Transverse colon (tissue), 4 donors: ENCODE measurements around the gene CD33. TPM values are rescaled to one million over a fixed set of nuclear protein-coding genes. Genes with fewer than 3 reads are reported as not detected.

ENCODE experiments used
- DNase-seq: peaks from one replicate; pipeline ENCODE4 v3.0.0-alpha.2; 2019
- H3K27ac ChIP-seq, 4 donors: fragments of 200-600 bp; sonication (generic); 2 replicates each; pipeline ENCODE4 v1.5.1; 2016 to 2018; ENCODE audit warnings: inconsistent platforms in 4 of 4
- H3K27me3 ChIP-seq: fragments of 200-600 bp; sonication (generic); 2 replicates; pipeline ENCODE4 v1.5.1; 2017; ENCODE audit warnings: inconsistent platforms
- H3K36me3 ChIP-seq, 4 donors: fragments of 200-600 bp; sonication (generic); 2 replicates each; pipeline ENCODE4 v1.5.1; 2017 to 2019; ENCODE audit warnings: inconsistent platforms in 4 of 4
- H3K4me1 ChIP-seq, 4 donors: fragments of 200-600 bp; sonication (generic); 2 replicates each; pipeline ENCODE4 v1.5.1; 2017 to 2020; ENCODE audit warnings: inconsistent platforms in 4 of 4
- H3K4me3 ChIP-seq, 4 donors: fragments of 200-600 bp; sonication (generic); 1 replicate in 1 of 4; 2 replicates in 3 of 4; pipeline versions ENCODE4 v1.5.1 to v1.6.1; 2017 to 2019; ENCODE audit warnings: inconsistent platforms in 4 of 4
- H3K9me3 ChIP-seq, 2 donors: fragments of 200-600 bp; sonication (generic); 2 replicates each; pipeline ENCODE4 v1.5.1; 2017 to 2019; ENCODE audit warnings: inconsistent platforms in 2 of 2
- CTCF ChIP-seq, 5 experiments: fragments of 200-600 bp in 3 of 5; fragments of 450-650 bp in 2 of 5; sonication (generic) in 3 of 5; IDR thresholded peaks; 1 replicate in 2 of 5; 2 replicates in 3 of 5; pipeline ENCODE4 v1.5.1; 2016 to 2017; ENCODE audit warnings: antibody characterized with exemption in 5 of 5, inconsistent platforms in 3 of 5, mild to moderate bottlenecking in 2 of 5, moderate library complexity in 1 of 5
- EP300 ChIP-seq: sonication (generic); formaldehyde crosslinking; IDR thresholded peaks from one replicate; pipeline ENCODE4 v1.6.1; 2017; ENCODE audit warnings: antibody characterized with exemption, low read depth
- POLR2A ChIP-seq: fragments of 450-650 bp; IDR thresholded peaks from one replicate; pipeline ENCODE4 v1.6.1; 2016; ENCODE audit warnings: antibody characterized with exemption, mild to moderate bottlenecking, moderate library complexity
- POLR2AphosphoS5 ChIP-seq, 3 donors: sonication (generic); formaldehyde crosslinking; IDR thresholded peaks; one replicate each; pipeline ENCODE4 v1.6.1; 2016; ENCODE audit warnings: antibody characterized with exemption in 3 of 3
- WGBS, 2 donors: methylation state at CpG; one replicate each; pipeline ENCODE4 v1.1.5; 2018; ENCODE audit warnings: low coverage in 1 of 2; 5-methylcytosine and 5-hydroxymethylcytosine counted together
- in situ Hi-C, 4 donors: fragments of 200-750 bp; cut with MboI; loops; one replicate each; pipeline versions ENCODE4 v1.15.0 to v1.15.1; 2017; ENCODE audit warnings: low sequenced_read_pairs in 3 of 4, low pct_ligation_motif_present in 1 of 4, low pct_unique_long_range_greater_than_20kb in 1 of 4
- intact Hi-C: fragments of 100-400 bp; cut with DNase I; formaldehyde crosslinking; loops from one replicate; pipeline ENCODE4 v1.15.1; 2023; ENCODE audit warnings: low total_unique reads
- total RNA-seq, 4 donors: library from RNA; depleted of rRNA; stranded (reverse); fragments of >200 nt; gene quantifications; one replicate each; pipeline ENCODE4 v1.1.0, GENCODE V29; 2016

The CD33 gene
- total RNA-seq, 4 donors from 2014 or later, result 2.5 to 2.6 TPM; not detected in 2

GRCh38 chr19:51195616-51196015 lies 29.3 kb upstream of the CD33 start:
- DNase-seq, result no peak
- Histone ChIP-seq H3K36me3 (no peaks in the 10 kb centered on the region), H3K27ac (no peak overlapping the region), H3K27me3 (no peaks in the 10 kb centered on the region), H3K4me1 (no peaks in the 10 kb centered on the region), H3K4me3 (no peak overlapping the region), H3K9me3 (no peaks in the 10 kb centered on the region)
- in situ Hi-C loops (no loop called here), intact Hi-C loops (no loop called here)
- WGBS, 2 donors, result 92% methylated on average over 10 of the region's 10 CpGs; no CpG with 5 or more reads in 1 of the 2 donors
- TF ChIP-seq CTCF (IDR thresholded peaks at IDR 0.05), result no peak
- TF ChIP-seq POLR2A, result no peak
- no peak for TF ChIP-seq POLR2AphosphoS5 (IDR thresholded peaks at IDR 0.05)
- no peak for TF ChIP-seq EP300

- TF ChIP-seq EP300, result no peak
- no peak for TF ChIP-seq POLR2AphosphoS5 (IDR thresholded peaks at IDR 0.05)
- TF ChIP-seq CTCF (IDR thresholded peaks at IDR 0.05), result no peak
- TF ChIP-seq POLR2A, result no peak
- DNase-seq, result no peak
- Histone ChIP-seq H3K27ac (no peak overlapping the region), H3K4me1 (no peaks in the 10 kb centered on the region), H3K27me3 (no peaks in the 10 kb centered on the region), H3K36me3 (no peaks in the 10 kb centered on the region), H3K4me3 (no peak overlapping the region), H3K9me3 (no peaks in the 10 kb centered on the region)
- intact Hi-C loops (no loop called here), in situ Hi-C loops (no loop called here)
- WGBS, 2 donors, result 70 to 81% methylated on average over 3 to 5 of the region's 5 CpGs
These were observed 28.7 kb upstream of the CD33 start for GRCh38 chr19:51196181-51196580.

DNA sequence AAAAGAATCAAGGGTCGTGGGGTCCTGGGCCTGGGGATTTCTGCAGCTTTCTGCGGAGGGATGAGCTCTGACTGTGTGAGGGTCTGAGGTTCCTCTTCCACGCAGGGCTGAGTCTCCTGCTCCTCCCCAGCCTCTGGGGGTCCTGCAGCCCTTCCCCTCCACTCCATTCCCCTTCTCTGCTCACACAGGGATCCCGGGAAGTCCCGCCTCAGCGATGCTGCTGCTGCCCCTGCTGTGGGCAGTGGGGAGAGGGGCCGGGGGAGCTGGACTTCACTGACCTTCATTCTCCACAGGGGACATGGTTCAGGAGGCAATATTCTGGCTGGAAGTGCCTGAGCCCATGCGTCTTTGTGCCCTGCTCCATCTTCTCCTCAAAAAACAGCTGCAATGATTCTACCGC lies 26.2 kb upstream of the CD33 start:
- no peak overlapping the region for H3K4me3 ChIP-seq
- TF ChIP-seq EP300 (no peak), POLR2AphosphoS5 (IDR thresholded peaks at IDR 0.05) (no peak), CTCF (IDR thresholded peaks at IDR 0.05) (no peak), POLR2A (no peak)
- no peaks in the 10 kb centered on the region for H3K9me3 ChIP-seq
- WGBS, 2 donors, result 66% methylated on average over 9 of the region's 9 CpGs; no CpG with 5 or more reads in 1 of the 2 donors
- in situ Hi-C loops (no loop called here), intact Hi-C loops (no loop called here)
- no peaks in the 10 kb centered on the region for H3K27me3 ChIP-seq
- DNase-seq, result no peak
- no peak overlapping the region for H3K27ac ChIP-seq
- no peaks in the 10 kb centered on the region for H3K4me1 ChIP-seq
- no peaks in the 10 kb centered on the region for H3K36me3 ChIP-seq

- WGBS, 2 donors, result 67 to 68% methylated on average over 7 to 10 of the region's 10 CpGs
- Histone ChIP-seq H3K27ac (no peak overlapping the region), H3K27me3 (no peaks in the 10 kb centered on the region), H3K36me3 (no peaks in the 10 kb centered on the region), H3K4me3 (no peak overlapping the region), H3K4me1 (no peaks in the 10 kb centered on the region), H3K9me3 (no peaks in the 10 kb centered on the region)
- no peak for DNase-seq
- TF ChIP-seq POLR2AphosphoS5 (IDR thresholded peaks at IDR 0.05), result no peak
- intact Hi-C loops (no loop called here), in situ Hi-C loops (no loop called here)
These were observed 24.7 kb upstream of the CD33 start for GRCh38 chr19:51200071-51200666.

DNA sequence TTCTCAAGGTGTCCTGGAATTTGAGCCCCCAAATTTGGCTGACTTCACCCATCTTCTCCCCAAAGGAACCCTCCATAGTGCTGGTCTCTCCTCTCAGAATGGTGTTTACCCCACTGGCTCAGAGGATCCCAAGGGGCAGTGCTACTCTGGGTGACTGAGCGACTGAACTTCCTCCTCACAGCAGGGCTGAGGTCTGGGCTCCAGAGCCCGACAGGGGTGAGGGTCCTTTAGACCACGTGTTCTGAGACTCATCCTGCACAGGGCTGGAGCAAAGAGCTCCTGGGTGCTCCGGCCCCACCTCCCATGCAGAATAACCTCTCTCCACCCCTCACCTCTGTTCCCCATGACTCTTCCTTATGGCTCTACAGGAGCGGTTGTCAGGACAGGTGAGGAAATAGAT lies 23.2 kb upstream of the CD33 start:
- no peak for DNase-seq
- no peak overlapping the region for H3K4me3 ChIP-seq
- H3K9me3 ChIP-seq, result no peaks in the 10 kb centered on the region
- no peaks in the 10 kb centered on the region for H3K36me3 ChIP-seq
- in situ Hi-C loops (no loop called here), intact Hi-C loops (no loop called here)
- TF ChIP-seq EP300 (no peak), POLR2A (no peak), CTCF (IDR thresholded peaks at IDR 0.05) (no peak), POLR2AphosphoS5 (IDR thresholded peaks at IDR 0.05) (no peak)
- no peak overlapping the region for H3K27ac ChIP-seq
- H3K27me3 ChIP-seq, result no peaks in the 10 kb centered on the region
- H3K4me1 ChIP-seq, result no peaks in the 10 kb centered on the region
- WGBS, 2 donors, result 65% methylated on average over 2 of the region's 5 CpGs; no CpG with 5 or more reads in 1 of the 2 donors
